ENCODE data around the gene PGLYRP1. TPM values are rescaled to one million over a fixed set of nuclear protein-coding genes. Genes with fewer than 3 reads are reported as not detected.

PGLYRP1 gene
- total RNA-seq, 2 experiments from 2014 or later: not detected

DNA sequence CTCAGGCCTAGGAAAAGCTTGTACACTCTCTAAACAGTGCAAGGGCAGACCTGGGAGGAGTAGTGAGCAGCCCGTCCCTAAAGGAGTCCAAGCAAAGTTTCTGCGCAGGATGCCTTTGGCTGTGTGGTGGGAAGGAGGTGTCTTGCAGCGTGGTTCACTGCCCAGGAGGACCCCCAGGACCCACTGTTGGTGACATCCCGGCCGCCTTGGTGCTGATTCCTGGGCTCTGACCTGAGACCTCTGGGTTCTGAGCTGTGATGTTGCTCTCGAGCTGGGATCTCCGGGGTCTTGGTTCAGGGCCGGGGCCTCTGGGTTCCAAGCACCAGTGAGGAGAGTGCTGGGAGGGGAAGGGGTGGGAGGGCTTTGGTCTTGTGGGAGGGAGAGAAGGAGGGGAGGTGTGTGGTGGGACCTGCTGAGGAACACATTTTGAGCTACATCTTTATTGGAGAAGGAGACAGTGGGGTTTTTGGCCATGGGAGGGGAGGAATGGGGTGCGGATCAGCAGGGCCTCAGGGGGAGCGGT, 4.1 kb downstream of the PGLYRP1 start:
- Histone ChIP-seq H3K9me3 (ENCODE audit: low read length) (no peaks in the 10 kb centered on the region), H3K36me3 (ENCODE audit: insufficient read depth, low read length) (peaks cover 2% of the 10 kb centered on the region; the same call in 1 of the 2 replicates), H3K4me2 (ENCODE audit: low read length) (no peak overlapping the region), H3K4me3 (ENCODE audit: low read depth, low read length, poor library complexity, severe bottlenecking) (no peak overlapping the region), H3K9me2 (ENCODE audit: insufficient read depth, low read length) (no peaks in the 10 kb centered on the region), H3K79me2 (ENCODE audit: insufficient read depth, low read depth, low read length) (no peaks in the 10 kb centered on the region), H4K20me1 (ENCODE audit: insufficient read depth, low read length) (no peaks in the 10 kb centered on the region), H2AFZ (ENCODE audit: low read length) (no peak overlapping the region), H3K4me1 (ENCODE audit: insufficient read depth, low read length, poor library complexity, severe bottlenecking) (no peaks in the 10 kb centered on the region), H3K27ac (ENCODE audit: low read depth, low read length, poor library complexity, severe bottlenecking) (no peak overlapping the region)
- no TSS peak for BruUV-seq (replicated peaks)
- TF ChIP-seq EZH2phosphoT487 (IDR thresholded peaks at IDR 0.05; ENCODE audit: borderline replicate concordance, low read depth, low read length): no peak
- TF ChIP-seq, protein P1, sequence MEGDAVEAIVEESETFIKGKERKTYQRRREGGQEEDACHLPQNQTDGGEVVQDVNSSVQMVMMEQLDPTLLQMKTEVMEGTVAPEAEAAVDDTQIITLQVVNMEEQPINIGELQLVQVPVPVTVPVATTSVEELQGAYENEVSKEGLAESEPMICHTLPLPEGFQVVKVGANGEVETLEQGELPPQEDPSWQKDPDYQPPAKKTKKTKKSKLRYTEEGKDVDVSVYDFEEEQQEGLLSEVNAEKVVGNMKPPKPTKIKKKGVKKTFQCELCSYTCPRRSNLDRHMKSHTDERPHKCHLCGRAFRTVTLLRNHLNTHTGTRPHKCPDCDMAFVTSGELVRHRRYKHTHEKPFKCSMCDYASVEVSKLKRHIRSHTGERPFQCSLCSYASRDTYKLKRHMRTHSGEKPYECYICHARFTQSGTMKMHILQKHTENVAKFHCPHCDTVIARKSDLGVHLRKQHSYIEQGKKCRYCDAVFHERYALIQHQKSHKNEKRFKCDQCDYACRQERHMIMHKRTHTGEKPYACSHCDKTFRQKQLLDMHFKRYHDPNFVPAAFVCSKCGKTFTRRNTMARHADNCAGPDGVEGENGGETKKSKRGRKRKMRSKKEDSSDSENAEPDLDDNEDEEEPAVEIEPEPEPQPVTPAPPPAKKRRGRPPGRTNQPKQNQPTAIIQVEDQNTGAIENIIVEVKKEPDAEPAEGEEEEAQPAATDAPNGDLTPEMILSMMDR (conservative IDR thresholded peaks at IDR 0.05; ENCODE audit: low read length): no peak
- ChIA-PET CTCF (ENCODE audit: unreplicated experiment) (no interaction called here), POLR2A (interaction anchor here (0.6 kb wide), 1 partner anchor 86 kb away, joined by 5 read pairs; no protein-coding TSS in a partner anchor)
- intact Hi-C loops (cut with micrococcal nuclease; ENCODE audit: unreplicated experiment): no loop called here
- DNase-seq (ENCODE audit: low spot score): no peak

DNA sequence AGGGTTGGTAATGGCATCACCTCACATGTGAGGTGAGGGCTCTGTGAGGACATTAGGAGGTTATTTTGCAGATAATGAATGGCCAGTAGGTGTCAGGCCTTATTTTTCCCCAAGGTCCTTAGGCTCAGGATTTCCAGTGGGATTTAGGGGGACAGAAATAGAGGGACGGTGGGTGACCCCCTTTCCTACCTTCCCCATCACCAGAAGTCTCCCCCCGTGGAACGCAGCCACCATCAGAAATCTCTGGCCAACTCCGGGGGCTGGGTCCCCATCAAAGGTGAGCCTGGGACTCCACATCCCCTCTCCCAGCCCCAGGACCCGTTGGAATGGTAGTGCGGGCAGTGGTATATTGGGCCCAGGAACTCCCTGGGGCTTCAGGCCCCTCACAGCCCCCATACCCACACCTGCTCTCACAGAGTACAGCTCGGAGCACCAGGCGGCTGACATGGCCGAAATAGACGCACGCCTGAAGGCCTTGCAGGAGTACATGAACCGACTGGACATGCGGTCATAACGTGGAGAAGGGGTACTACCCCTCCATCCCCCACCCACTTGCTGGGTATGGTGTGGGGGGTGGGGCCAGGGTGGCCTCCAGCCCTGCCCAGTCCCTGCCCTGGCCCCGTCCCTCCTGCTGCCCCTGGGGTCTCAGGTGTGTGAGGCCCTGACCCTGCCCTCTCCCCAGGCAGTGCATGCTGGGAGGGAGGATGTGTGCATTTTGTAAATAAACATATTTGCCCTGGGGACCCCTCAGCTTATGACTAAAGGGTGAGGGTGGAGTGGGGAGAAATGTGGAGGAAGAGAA, 4.8 kb downstream of the PGLYRP1 start:
- BruUV-seq (replicated peaks): no TSS peak
- Histone ChIP-seq H2AFZ (ENCODE audit: low read length) (no peak overlapping the region), H3K36me3 (ENCODE audit: insufficient read depth, low read length) (peaks cover 2% of the 10 kb centered on the region; the same call in 1 of the 2 replicates), H3K9me3 (ENCODE audit: low read length) (no peaks in the 10 kb centered on the region), H3K4me2 (ENCODE audit: low read length) (no peak overlapping the region), H3K4me3 (ENCODE audit: low read depth, low read length, poor library complexity, severe bottlenecking) (no peak overlapping the region), H3K4me1 (ENCODE audit: insufficient read depth, low read length, poor library complexity, severe bottlenecking) (no peaks in the 10 kb centered on the region), H3K9me2 (ENCODE audit: insufficient read depth, low read length) (no peaks in the 10 kb centered on the region), H3K27ac (ENCODE audit: low read depth, low read length, poor library complexity, severe bottlenecking) (no peak overlapping the region), H4K20me1 (ENCODE audit: insufficient read depth, low read length) (no peaks in the 10 kb centered on the region), H3K79me2 (ENCODE audit: insufficient read depth, low read depth, low read length) (no peaks in the 10 kb centered on the region)
- no peak for DNase-seq (ENCODE audit: low spot score)
- intact Hi-C loops (cut with micrococcal nuclease; ENCODE audit: unreplicated experiment): no loop called here
- ChIA-PET POLR2A (interaction anchor here (0.6 kb wide), 1 partner anchor 85 kb away, joined by 5 read pairs; no protein-coding TSS in a partner anchor), CTCF (ENCODE audit: unreplicated experiment) (no interaction called here)
- no peak for TF ChIP-seq EZH2phosphoT487 (IDR thresholded peaks at IDR 0.05; ENCODE audit: borderline replicate concordance, low read depth, low read length)
- TF ChIP-seq, protein P1 (conservative IDR thresholded peaks at IDR 0.05; ENCODE audit: low read length): no peak

DNA sequence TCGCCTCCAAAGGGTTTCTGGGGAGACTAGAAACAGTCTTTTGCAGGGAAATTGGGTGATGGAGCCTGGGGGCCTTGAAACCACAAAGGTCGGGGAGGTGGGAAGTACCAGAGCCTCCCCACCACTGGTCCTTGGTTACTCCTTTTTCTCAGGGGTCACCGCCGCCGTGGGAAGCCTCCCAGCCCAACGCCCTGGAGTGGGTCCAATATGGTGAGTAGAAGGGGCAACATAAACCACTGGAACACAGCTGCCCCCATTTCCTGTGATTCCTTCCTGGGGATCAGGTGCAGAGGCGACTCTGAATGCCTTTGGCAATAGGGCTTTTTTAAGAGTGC, 5.8 kb downstream of the PGLYRP1 start:
- intact Hi-C loops (cut with micrococcal nuclease; ENCODE audit: unreplicated experiment): no loop called here
- POLR2A ChIA-PET: no interaction called here
- no peaks in the 10 kb centered on the region for H3K79me2 ChIP-seq (ENCODE audit: insufficient read depth, low read depth, low read length)

More for the DNA sequence above, 5.8 kb downstream of the PGLYRP1 start:
- peaks cover 2% of the 10 kb centered on the region; the same call in 1 of the 2 replicates for H3K36me3 ChIP-seq (ENCODE audit: insufficient read depth, low read length)
- no peak overlapping the region for H3K4me3 ChIP-seq (ENCODE audit: low read depth, low read length, poor library complexity, severe bottlenecking)
- CTCF ChIA-PET (ENCODE audit: unreplicated experiment): no interaction called here
- BruUV-seq (replicated peaks): no TSS peak
- H3K4me2 ChIP-seq (ENCODE audit: low read length): no peak overlapping the region
- H2AFZ ChIP-seq (ENCODE audit: low read length): no peak overlapping the region
- no peak for TF ChIP-seq EZH2phosphoT487 (IDR thresholded peaks at IDR 0.05; ENCODE audit: borderline replicate concordance, low read depth, low read length)
- TF ChIP-seq, protein P1 (conservative IDR thresholded peaks at IDR 0.05; ENCODE audit: low read length): peak; percentile 33; the same call in 1 of the 2 replicates
- no peaks in the 10 kb centered on the region for H3K9me3 ChIP-seq (ENCODE audit: low read length)
- DNase-seq (ENCODE audit: low spot score): no peak
- no peaks in the 10 kb centered on the region for H3K4me1 ChIP-seq (ENCODE audit: insufficient read depth, low read length, poor library complexity, severe bottlenecking)
- no peak overlapping the region for H3K27ac ChIP-seq (ENCODE audit: low read depth, low read length, poor library complexity, severe bottlenecking)
- H3K9me2 ChIP-seq (ENCODE audit: insufficient read depth, low read length): no peaks in the 10 kb centered on the region
- no peaks in the 10 kb centered on the region for H4K20me1 ChIP-seq (ENCODE audit: insufficient read depth, low read length)
